ENCODE results near the gene RNASEH2C.
"Not testable (repeated sequence)": the region's sequence is repeated elsewhere in the genome, so short reads cannot be mapped to it uniquely, and the experiment has no call there.

Gene RNASEH2C

DNA sequence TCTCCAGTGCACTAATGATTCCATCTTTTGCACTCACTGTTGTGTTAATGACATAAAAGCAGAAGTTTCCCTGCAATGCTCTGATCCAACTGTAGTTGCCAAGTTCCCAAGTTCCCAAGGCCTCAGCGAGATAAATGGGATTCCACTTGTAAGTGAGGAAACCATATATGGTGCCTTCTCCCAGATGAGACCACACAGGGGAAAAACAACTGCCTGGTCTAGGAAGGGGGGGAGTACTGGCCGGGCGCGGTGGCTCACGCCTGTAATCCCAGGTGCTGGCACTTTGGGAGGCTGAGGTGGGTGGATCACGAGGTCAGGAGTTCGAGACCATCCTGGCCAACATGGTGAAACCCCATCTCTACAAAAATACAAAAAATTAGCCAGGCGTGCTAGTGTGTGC, 34.6 kb downstream of the RNASEH2C start:
- no peak for DNase-seq (ENCODE audit: low read depth in 2 of 2)

DNA sequence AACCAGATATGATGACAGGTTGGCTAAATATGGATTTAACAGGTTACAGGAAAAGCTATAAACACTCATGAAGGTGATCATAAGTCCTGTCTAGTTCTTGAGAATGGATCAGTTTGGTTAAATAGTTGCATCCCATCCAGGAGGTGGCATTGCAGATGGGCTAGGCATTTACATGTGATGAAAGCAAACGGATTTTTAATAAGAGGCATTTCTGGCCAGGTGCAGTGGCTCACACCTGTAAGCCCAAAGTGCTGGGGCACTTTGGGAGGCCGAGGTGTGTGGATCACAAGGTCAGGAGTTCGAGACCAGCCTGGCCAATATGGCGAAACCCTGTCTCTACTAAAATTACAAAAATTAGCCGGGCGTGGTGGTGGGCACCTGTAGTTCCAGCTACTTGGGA, 37.1 kb downstream of the RNASEH2C start:
- DNase-seq (ENCODE audit: low read depth in 2 of 2): not testable (repeated sequence)

DNA sequence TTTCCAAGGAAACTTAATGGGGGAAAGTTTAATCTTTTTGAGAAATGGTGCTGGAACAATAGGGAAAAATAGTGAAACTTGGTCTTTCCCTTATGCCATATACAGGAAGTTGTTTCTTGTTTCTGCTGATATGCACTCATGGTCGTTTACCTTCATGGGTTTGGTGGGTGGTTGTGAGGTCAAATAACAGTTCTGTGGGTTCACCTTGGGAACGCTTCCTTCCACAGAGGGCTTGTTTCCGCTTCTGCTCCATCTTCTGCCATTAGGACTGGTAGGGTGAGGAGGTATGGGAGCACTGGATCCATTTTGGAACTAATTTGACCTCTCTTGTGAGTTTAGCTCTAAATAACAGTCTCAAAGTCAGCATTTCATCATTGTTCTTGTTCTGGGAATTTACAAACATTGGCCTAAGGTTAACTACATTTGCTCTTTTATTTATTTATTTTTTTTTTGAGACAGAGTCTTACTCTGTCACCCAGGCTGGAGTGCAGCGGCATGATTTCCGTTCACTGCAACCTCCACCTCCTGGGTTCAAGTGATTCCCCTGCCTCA, 40.3 kb downstream of the RNASEH2C start:
- DNase-seq (ENCODE audit: low read depth in 2 of 2): no peak

DNA sequence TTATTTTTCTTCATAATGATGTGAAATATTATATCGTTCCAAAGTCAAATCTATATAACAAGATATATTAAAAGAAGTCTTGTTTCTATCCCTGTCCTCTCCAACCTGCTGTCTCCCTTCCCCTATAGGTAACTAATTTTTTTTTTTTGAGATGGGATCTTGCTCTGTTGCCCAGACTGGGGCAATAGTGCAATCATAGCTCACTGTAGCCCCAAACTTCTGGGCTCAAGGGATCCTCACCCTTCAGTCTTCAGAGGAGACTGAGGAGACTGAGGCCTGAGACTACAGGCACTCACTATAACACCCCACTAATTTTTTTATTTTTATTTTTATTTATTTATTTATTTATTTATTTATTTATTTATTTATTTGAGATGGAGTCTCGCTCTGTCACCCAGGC, 47.6 kb downstream of the RNASEH2C start:
- DNase-seq (ENCODE audit: low read depth in 2 of 2): no peak

DNA sequence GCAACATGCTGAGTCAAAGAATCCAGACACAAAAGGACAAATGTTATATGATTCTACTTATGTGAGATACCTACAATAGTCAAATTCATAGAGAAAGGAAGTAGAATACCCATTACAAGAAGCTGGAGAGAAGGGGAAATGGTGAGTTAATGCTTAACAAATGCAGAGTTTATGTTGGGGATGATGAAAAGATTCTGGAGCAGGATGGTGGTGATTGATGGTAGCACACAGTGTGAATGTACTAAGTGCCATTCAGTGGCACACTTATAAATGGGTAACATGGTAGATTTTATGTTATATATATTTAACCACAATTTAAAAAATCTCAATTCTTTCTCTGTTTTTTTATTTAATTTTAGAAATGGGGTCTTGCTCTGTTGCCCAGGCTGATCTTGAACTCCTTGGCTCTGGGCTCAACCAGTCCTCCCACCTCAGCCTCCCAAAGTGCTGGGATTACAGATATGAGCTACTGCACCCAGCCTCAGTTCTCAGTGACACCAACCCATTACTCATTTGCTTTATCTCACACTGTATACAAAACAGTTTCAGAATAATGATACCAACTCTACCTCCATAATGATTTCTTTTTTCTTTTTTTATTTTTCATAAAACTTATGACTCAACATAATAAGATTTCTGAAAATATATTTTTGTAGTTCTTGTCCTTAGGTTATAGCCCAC, 48.3 kb downstream of the RNASEH2C start:
- DNase-seq (ENCODE audit: low read depth in 2 of 2): no peak

All from activated CD4-positive, alpha-beta T cell treated with anti-CD3 and anti-CD28 coated beads for 24 hours (primary cell).